GM18867 (cell line): ENCODE measurements around the gene MTHFD1L.

Experiments used
- ATAC-seq: cut with Tn5 transposase; IDR thresholded peaks from one replicate; pipeline ENCODE4 v1.9.1; 2021; ENCODE audit warnings: mild to moderate bottlenecking, moderate library complexity; ENCODE audit not compliant: unreplicated experiment

The MTHFD1L gene

GRCh38 chr6:150897400-150897943 is 32.0 kb downstream of the MTHFD1L start:
- ATAC-seq: peak; percentile 72

- no peak for ATAC-seq
Measured at GRCh38 chr6:150898399-150899170, 33.1 kb downstream of the MTHFD1L start.

- ATAC-seq: no peak
Measured at GRCh38 chr6:150899231-150899630, 33.7 kb downstream of the MTHFD1L start.

- no peak for ATAC-seq
Measured at GRCh38 chr6:150900049-150900448, 34.5 kb downstream of the MTHFD1L start.

GRCh38 chr6:150902142-150902776 is 36.8 kb downstream of the MTHFD1L start:
- no peak for ATAC-seq

GRCh38 chr6:150905769-150906168 is 40.3 kb downstream of the MTHFD1L start:
- no peak for ATAC-seq

- no peak for ATAC-seq
Measured at GRCh38 chr6:150906641-150907326, 41.3 kb downstream of the MTHFD1L start.

GRCh38 chr6:150907383-150907782 is 41.9 kb downstream of the MTHFD1L start:
- no peak for ATAC-seq

- ATAC-seq: no peak
Measured at GRCh38 chr6:150908901-150909300, 43.4 kb downstream of the MTHFD1L start.

- no peak for ATAC-seq
Measured at GRCh38 chr6:150910561-150910960, 45.1 kb downstream of the MTHFD1L start.

- ATAC-seq: no peak
Measured at GRCh38 chr6:150914372-150914771, 48.9 kb downstream of the MTHFD1L start.

GRCh38 chr6:150915131-150915879 is 49.8 kb downstream of the MTHFD1L start:
- no peak for ATAC-seq

- no peak for ATAC-seq
Measured at GRCh38 chr6:150915880-150916265, 50.4 kb downstream of the MTHFD1L start.

- no peak for ATAC-seq
Measured at GRCh38 chr6:150919938-150920337, 54.4 kb downstream of the MTHFD1L start.

- ATAC-seq: no peak
Measured at GRCh38 chr6:150922137-150922536, 56.6 kb downstream of the MTHFD1L start.

- ATAC-seq: no peak
Measured at GRCh38 chr6:150924808-150925589, 59.5 kb downstream of the MTHFD1L start.

- no peak for ATAC-seq
Measured at GRCh38 chr6:150925590-150925928, 60.1 kb downstream of the MTHFD1L start.

- ATAC-seq: no peak
Measured at GRCh38 chr6:150925976-150926375, 60.5 kb downstream of the MTHFD1L start.

- ATAC-seq: no peak
Measured at GRCh38 chr6:150928882-150929281, 63.4 kb downstream of the MTHFD1L start.

- no peak for ATAC-seq
Measured at GRCh38 chr6:150929416-150929815, 63.9 kb downstream of the MTHFD1L start.
